Mucosa of descending colon (tissue), 3 donors: ENCODE measurements around the gene MRPL53. TPM values are rescaled to one million over a fixed set of nuclear protein-coding genes. Genes with fewer than 3 reads are reported as not detected.
A peak's percentile ranks its signal among the peaks of the same experiment; 100 is the strongest.

Experiments used
- ATAC-seq: fragments of 200-7000 bp; cut with Tn5 transposase; one replicate; pipeline ENCODE4 v1.9.1; 2020; ENCODE audit warnings: mild to moderate bottlenecking, moderate library complexity
- DNase-seq, 3 donors: peaks; one replicate each; pipeline ENCODE4 v3.0.0-alpha.2; 2020
- H3K36me3 ChIP-seq: fragments of 200-600 bp; one replicate; pipeline ENCODE4 v1.8.0; 2021; ENCODE audit warnings: low read depth, mild to moderate bottlenecking
- H3K4me1 ChIP-seq: fragments of 200-600 bp; one replicate; pipeline ENCODE4 v1.8.0; 2021; ENCODE audit warnings: low read depth, mild to moderate bottlenecking
- H3K4me3 ChIP-seq: fragments of 200-600 bp; one replicate; pipeline ENCODE4 v1.8.0; 2021; ENCODE audit warnings: mild to moderate bottlenecking
- H3K9me3 ChIP-seq: fragments of 200-600 bp; one replicate; pipeline ENCODE4 v1.8.0; 2021; ENCODE audit warnings: mild to moderate bottlenecking
- CTCF ChIP-seq: fragments of 200-600 bp; IDR thresholded peaks from one replicate; pipeline ENCODE4 v1.8.0; 2022; ENCODE audit warnings: antibody characterized with exemption, mild to moderate bottlenecking
- intact Hi-C, 2 donors: fragments of 100-400 bp; cut with DNase I in 1 of 2; cut with micrococcal nuclease in 1 of 2; formaldehyde crosslinking; loops; one replicate each; pipeline versions ENCODE4 v1.11.0 to v1.11.1; 2022; cut with DNase I, micrococcal nuclease
- total RNA-seq, 3 donors: library from RNA; stranded (reverse); fragmentation: NEBNext Ultra II Directional in 2 of 3; extraction: Animal tissue kit (Norgen Biotek cat#: 25700) in 2 of 3; gene quantifications; one replicate each; pipeline versions ENCODE4 v1.2.1 to v1.2.4, GENCODE V29; 2021 to 2023
- donor health status: DM: no; HTN: no; CAD: no; lungs with moderate emphysema.
- donor health status: DM: no; HTN: no; CAD: no.
- donor health status: DM: no; HTN: yes; CAD: no.

MRPL53 gene
- total RNA-seq, 3 donors from 2014 or later: 48.2 to 63.6 (median 57.1) TPM

- no peak for DNase-seq
- Histone ChIP-seq H3K9me3 (no peaks in the 10 kb centered on the region), H3K36me3 (no peaks in the 10 kb centered on the region), H3K4me3 (no peak within 1 kb of the TSS), H3K4me1 (peaks cover 27% of the 10 kb centered on the region)
- intact Hi-C loops: no loop called here
- ATAC-seq: peak; percentile 12
- no peak for TF ChIP-seq CTCF
Observed at GRCh38 chr2:74514368-74515270, 42.1 kb upstream of the MRPL53 start, which contains the start of gene TLX2. Gene TLX2, plus strand, starts transcription at chr2:74514450. Its CDS starts 357 bp downstream, at chr2:74514807.

GRCh38 chr2:74513605-74514367 lies 41.3 kb upstream of the MRPL53 start:
- Histone ChIP-seq H3K9me3 (no peaks in the 10 kb centered on the region), H3K4me1 (peaks cover 27% of the 10 kb centered on the region), H3K36me3 (no peaks in the 10 kb centered on the region), H3K4me3 (no peak overlapping the region)
- ATAC-seq (peak; percentile 11), DNase-seq (no peak)
- intact Hi-C loops: no loop called here
- no peak for TF ChIP-seq CTCF

- DNase-seq (no peak), ATAC-seq (no peak)
- Histone ChIP-seq H3K36me3 (no peaks in the 10 kb centered on the region), H3K4me3 (no peak overlapping the region), H3K4me1 (peaks cover 32% of the 10 kb centered on the region), H3K9me3 (no peaks in the 10 kb centered on the region)
- TF ChIP-seq CTCF: no peak
- intact Hi-C loops: no loop called here
Observed at GRCh38 chr2:74512744-74513604, 40.5 kb upstream of the MRPL53 start.

- Histone ChIP-seq H3K4me3 (no peak overlapping the region), H3K4me1 (peaks cover 33% of the 10 kb centered on the region), H3K36me3 (no peaks in the 10 kb centered on the region), H3K9me3 (no peaks in the 10 kb centered on the region)
- ATAC-seq (no peak), DNase-seq (no peak)
- TF ChIP-seq CTCF: no peak
- intact Hi-C loops: no loop called here
Observed at GRCh38 chr2:74511104-74511989, 38.9 kb upstream of the MRPL53 start.
